PC-9 (cell line): ENCODE measurements around the gene DNAH11. TPM values are rescaled to one million over a fixed set of nuclear protein-coding genes. Genes with fewer than 3 reads are reported as not detected.

Source experiments
- BruUV-seq: library from RNA; stranded (reverse); fragments of 400-500 nt; replicated peaks from 2 replicates; lab custom pipeline; 2021; lab: Mats Ljungman, UMichigan
- CTCF ChIA-PET: fragments of 300-600 bp; sonication (Branson Sonifier 250); formaldehyde crosslinking; loops from one replicate; lab custom pipeline; 2022; ENCODE audit warnings: antibody characterized with exemption; lab: Charles Lee
- POLR2A ChIA-PET: fragments of 300-600 bp; sonication (Branson Sonifier 250); formaldehyde crosslinking; loops from one replicate; lab custom pipeline; 2022; ENCODE audit warnings: antibody characterized with exemption; ENCODE audit not compliant: unreplicated experiment; lab: Charles Lee
- DNase-seq, 2 experiments: peaks; one replicate each; pipeline versions ENCODE4 v3.0.0 to v3.0.0-alpha.2; 2015 to 2022; ENCODE audit warnings: mixed read lengths in 1 of 2
- H2AFZ ChIP-seq: fragments of 200-600 bp; sonication (generic); 2 replicates; pipeline ENCODE4 v1.8.1; 2017; ENCODE audit warnings: antibody characterized with exemption
- H3F3A ChIP-seq: fragments of 200-600 bp; sonication (generic); 2 replicates; pipeline ENCODE4 v1.8.1; 2017; ENCODE audit warnings: antibody characterized with exemption, mild to moderate bottlenecking, low read depth; ENCODE audit not compliant: insufficient read depth
- H3K27ac ChIP-seq: fragments of 200-600 bp; sonication (generic); 2 replicates; pipeline ENCODE4 v1.6.1; 2016; ENCODE audit warnings: mixed run types
- H3K27me3 ChIP-seq: fragments of 200-600 bp; sonication (generic); 2 replicates; pipeline ENCODE4 v1.6.1; 2016; ENCODE audit warnings: low read depth, mixed run types; ENCODE audit not compliant: insufficient read depth
- H3K36me3 ChIP-seq: fragments of 200-600 bp; sonication (generic); 2 replicates; pipeline ENCODE4 v1.6.1; 2016; ENCODE audit warnings: low read depth, mixed run types
- H3K4me1 ChIP-seq: fragments of 200-600 bp; sonication (generic); replicated peaks from 2 replicates; pipeline ENCODE4 v1.6.1; 2016; ENCODE audit warnings: mixed run types; ENCODE audit not compliant: insufficient read depth
- H3K4me2 ChIP-seq: fragments of 200-600 bp; sonication (generic); 2 replicates; pipeline ENCODE4 v1.6.1; 2017; ENCODE audit warnings: mixed run types
- H3K4me3 ChIP-seq: fragments of 200-600 bp; sonication (generic); 2 replicates; pipeline ENCODE4 v1.6.1; 2016; ENCODE audit warnings: mixed run types
- H3K79me2 ChIP-seq: fragments of 200-600 bp; sonication (generic); 2 replicates; pipeline ENCODE4 v1.6.1; 2017; ENCODE audit warnings: low read depth, mixed run types
- H3K9me2 ChIP-seq: fragments of 200-600 bp; sonication (generic); 2 replicates; pipeline ENCODE4 v1.8.1; 2017; ENCODE audit warnings: mild to moderate bottlenecking; ENCODE audit not compliant: insufficient read depth
- H3K9me3 ChIP-seq: fragments of 200-600 bp; sonication (generic); 2 replicates; pipeline ENCODE4 v1.8.1; 2016; ENCODE audit warnings: low read depth; ENCODE audit not compliant: insufficient read depth
- H4K20me1 ChIP-seq: fragments of 200-600 bp; sonication (generic); 2 replicates; pipeline ENCODE4 v1.8.1; 2017; ENCODE audit not compliant: insufficient read depth
- CTCF ChIP-seq: fragments of 200-600 bp; sonication (generic); conservative IDR thresholded peaks from 2 replicates; pipeline ENCODE4 v1.6.1; 2017; ENCODE audit warnings: mixed run types, antibody characterized with exemption, mild to moderate bottlenecking, moderate library complexity
- EZH2 ChIP-seq: fragments of 200-600 bp; sonication (generic); IDR thresholded peaks from 2 replicates; pipeline ENCODE4 v1.8.0; 2017; ENCODE audit warnings: antibody characterized with exemption, low read depth
- intact Hi-C: fragments of 100-400 bp; cut with micrococcal nuclease; formaldehyde crosslinking; loops from one replicate; pipeline ENCODE4 v1.10.0; 2022; ENCODE audit not compliant: unreplicated experiment
- total RNA-seq: library from RNA; stranded (reverse); gene quantifications from 2 replicates; pipeline ENCODE4 v1.2.3, GENCODE V29; 2021

The DNAH11 gene
- total RNA-seq, 1 experiment from 2014 or later: not detected

- BruUV-seq: no TSS peak
- Histone ChIP-seq H3K79me2 (no peaks in the 10 kb centered on the region), H3F3A (no peaks in the 10 kb centered on the region), H3K4me2 (no peak overlapping the region), H2AFZ (no peak overlapping the region), H3K4me3 (no peak overlapping the region), H4K20me1 (no peaks in the 10 kb centered on the region), H3K4me1 (no peaks in the 10 kb centered on the region), H3K27ac (no peak overlapping the region), H3K27me3 (no peaks in the 10 kb centered on the region), H3K9me3 (no peaks in the 10 kb centered on the region), H3K9me2 (no peaks in the 10 kb centered on the region), H3K36me3 (0 out of 2 replicates have a peak, but pooled peaks cover under 1% of the 10 kb centered on the region)
- ChIA-PET POLR2A (interaction anchor here (0.7 kb wide), 1 partner anchor 52 kb away, joined by 19 read pairs; no protein-coding TSS in a partner anchor), CTCF (no interaction called here)
- DNase-seq: no peak
- TF ChIP-seq EZH2 (no peak), CTCF (no peak)
- intact Hi-C loops: loop anchor here (2.0 kb wide), 1 partner anchor 67 kb away; no protein-coding TSS in a partner anchor
Observed at GRCh38 chr7:21893401-21893800, 350.6 kb downstream of the DNAH11 start.

- BruUV-seq: no TSS peak
- no peaks in the 10 kb centered on the region for H3K9me3 ChIP-seq
- no peaks in the 10 kb centered on the region for H3F3A ChIP-seq
- no peaks in the 10 kb centered on the region for H3K79me2 ChIP-seq
- no peaks in the 10 kb centered on the region for H4K20me1 ChIP-seq
- ChIA-PET CTCF (no interaction called here), POLR2A (no interaction called here)
- H3K4me2 ChIP-seq: no peak overlapping the region
- no peak overlapping the region for H3K27ac ChIP-seq
- no peak overlapping the region for H2AFZ ChIP-seq
- no peaks in the 10 kb centered on the region for H3K27me3 ChIP-seq
- TF ChIP-seq CTCF: no peak
- TF ChIP-seq EZH2: no peak
- 0 out of 2 replicates have a peak, but pooled peaks cover 4% of the 10 kb centered on the region for H3K4me1 ChIP-seq
- intact Hi-C loops: no loop called here
- no peak for DNase-seq
- no peaks in the 10 kb centered on the region for H3K9me2 ChIP-seq
- H3K4me3 ChIP-seq: no peak overlapping the region
- H3K36me3 ChIP-seq: peaks cover 13% of the 10 kb centered on the region; the same call in 1 of the 2 replicates
Observed at GRCh38 chr7:21898265-21898930, 355.6 kb downstream of the DNAH11 start.

GRCh38 chr7:21902240-21902639, 359.4 kb downstream of the DNAH11 start:
- BruUV-seq: no TSS peak
- H3K27ac ChIP-seq: peak overlapping the region; percentile 32
- CTCF ChIA-PET: no interaction called here

More at GRCh38 chr7:21902240-21902639, 359.4 kb downstream of the DNAH11 start:
- no peaks in the 10 kb centered on the region for H4K20me1 ChIP-seq
- peaks cover 44% of the 10 kb centered on the region; the same call in 1 of the 2 replicates for H3K36me3 ChIP-seq
- H3K4me1 ChIP-seq: 0 out of 2 replicates have a peak, but pooled peaks cover 4% of the 10 kb centered on the region
- TF ChIP-seq EZH2 (no peak), CTCF (no peak)
- H3K27me3 ChIP-seq: no peaks in the 10 kb centered on the region
- POLR2A ChIA-PET: no interaction called here
- peak; percentile 8 to 67 for DNase-seq
- H3K9me2 ChIP-seq: no peaks in the 10 kb centered on the region
- H3K79me2 ChIP-seq: no peaks in the 10 kb centered on the region
- intact Hi-C loops: no loop called here
- no peaks in the 10 kb centered on the region for H3K9me3 ChIP-seq
- H3K4me3 ChIP-seq: no peak overlapping the region
- no peak overlapping the region for H2AFZ ChIP-seq
- H3F3A ChIP-seq: no peaks in the 10 kb centered on the region
- no peak overlapping the region for H3K4me2 ChIP-seq
